Keratinocyte (primary cell): ENCODE measurements around the gene PRPF8.
A peak's percentile ranks its signal among the peaks of the same experiment; 100 is the strongest.

Experiments
- CTCF ChIP-seq, 3 experiments: IDR thresholded peaks in 1 of 3; conservative IDR thresholded peaks in 1 of 3; optimal IDR thresholded peaks in 1 of 3; 2 replicates in 2 of 3; 3 replicates in 1 of 3; pipeline versions ENCODE3 to v1.5.1; 2011; ENCODE audit warnings: low read length in 3 of 3, mild to moderate bottlenecking in 3 of 3, moderate library complexity in 2 of 3, control low read depth in 1 of 3, inconsistent platforms in 1 of 3; ENCODE audit not compliant: insufficient read depth in 2 of 3; ENCODE audit errors: extremely low read depth in 1 of 3
- EZH2 ChIP-seq: IDR thresholded peaks from one replicate; pipeline ENCODE4 v1.6.1; 2012; ENCODE audit warnings: inconsistent platforms, mild to moderate bottlenecking, low read length, moderate library complexity

GRCh38 chr17:1629504-1630310 is 55.0 kb downstream of the PRPF8 start:
- TF ChIP-seq CTCF (optimal IDR thresholded peaks at IDR 0.05 in 1 of 3, IDR thresholded peaks at IDR 0.05 in 1 of 3, conservative IDR thresholded peaks at IDR 0.05 in 1 of 3; ENCODE audit: extremely low read depth in 1 of 3, insufficient read depth in 2 of 3, low read length in 3 of 3) = peak; percentile 77 to 95 (median 83)
- no peak for TF ChIP-seq EZH2
